ENCODE results near the gene EWSR1.

GRCh38 chr22:29266564-29267461 is 1.3 kb upstream of the EWSR1 start:
- TF ChIP-seq, protein P1, sequence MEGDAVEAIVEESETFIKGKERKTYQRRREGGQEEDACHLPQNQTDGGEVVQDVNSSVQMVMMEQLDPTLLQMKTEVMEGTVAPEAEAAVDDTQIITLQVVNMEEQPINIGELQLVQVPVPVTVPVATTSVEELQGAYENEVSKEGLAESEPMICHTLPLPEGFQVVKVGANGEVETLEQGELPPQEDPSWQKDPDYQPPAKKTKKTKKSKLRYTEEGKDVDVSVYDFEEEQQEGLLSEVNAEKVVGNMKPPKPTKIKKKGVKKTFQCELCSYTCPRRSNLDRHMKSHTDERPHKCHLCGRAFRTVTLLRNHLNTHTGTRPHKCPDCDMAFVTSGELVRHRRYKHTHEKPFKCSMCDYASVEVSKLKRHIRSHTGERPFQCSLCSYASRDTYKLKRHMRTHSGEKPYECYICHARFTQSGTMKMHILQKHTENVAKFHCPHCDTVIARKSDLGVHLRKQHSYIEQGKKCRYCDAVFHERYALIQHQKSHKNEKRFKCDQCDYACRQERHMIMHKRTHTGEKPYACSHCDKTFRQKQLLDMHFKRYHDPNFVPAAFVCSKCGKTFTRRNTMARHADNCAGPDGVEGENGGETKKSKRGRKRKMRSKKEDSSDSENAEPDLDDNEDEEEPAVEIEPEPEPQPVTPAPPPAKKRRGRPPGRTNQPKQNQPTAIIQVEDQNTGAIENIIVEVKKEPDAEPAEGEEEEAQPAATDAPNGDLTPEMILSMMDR (conservative IDR thresholded peaks at IDR 0.05; ENCODE audit: low read length), result no peak
- no peak for TF ChIP-seq EZH2phosphoT487 (IDR thresholded peaks at IDR 0.05; ENCODE audit: borderline replicate concordance)

Data from Loucy (cell line).